GM21447 (cell line): ENCODE results near the gene INSYN2B.

Experiments
- ATAC-seq: cut with Tn5 transposase; IDR thresholded peaks from one replicate; pipeline ENCODE4 v1.9.1; 2021; ENCODE audit not compliant: unreplicated experiment

Gene INSYN2B

GRCh38 chr5:169895926-169896325, 84.4 kb downstream of the INSYN2B start:
- ATAC-seq = no peak

DNA sequence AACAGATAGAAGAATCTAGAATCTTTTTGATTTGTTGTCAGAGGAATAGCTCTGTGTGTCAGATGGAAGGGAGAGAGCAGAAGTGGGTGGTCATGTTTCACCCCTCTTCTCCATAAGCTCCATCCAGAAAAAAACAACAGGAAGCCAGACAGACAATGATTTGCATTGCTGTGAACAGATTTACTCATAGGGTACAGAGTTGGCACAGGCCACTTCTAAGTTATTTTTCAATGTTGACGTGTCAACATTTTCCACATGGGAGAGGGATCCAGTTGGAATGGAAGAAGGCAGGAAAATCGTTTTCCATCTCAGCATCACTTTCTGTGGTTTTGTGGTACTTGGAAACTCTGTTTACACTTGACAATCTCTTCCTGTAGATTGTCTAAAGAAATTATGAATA, 86.7 kb downstream of the INSYN2B start:
- ATAC-seq = no peak

- ATAC-seq = no peak
Observed at GRCh38 chr5:169893010-169893409, 87.3 kb downstream of the INSYN2B start.

- ATAC-seq = no peak
Observed at GRCh38 chr5:169889572-169889971, 90.7 kb downstream of the INSYN2B start.

DNA sequence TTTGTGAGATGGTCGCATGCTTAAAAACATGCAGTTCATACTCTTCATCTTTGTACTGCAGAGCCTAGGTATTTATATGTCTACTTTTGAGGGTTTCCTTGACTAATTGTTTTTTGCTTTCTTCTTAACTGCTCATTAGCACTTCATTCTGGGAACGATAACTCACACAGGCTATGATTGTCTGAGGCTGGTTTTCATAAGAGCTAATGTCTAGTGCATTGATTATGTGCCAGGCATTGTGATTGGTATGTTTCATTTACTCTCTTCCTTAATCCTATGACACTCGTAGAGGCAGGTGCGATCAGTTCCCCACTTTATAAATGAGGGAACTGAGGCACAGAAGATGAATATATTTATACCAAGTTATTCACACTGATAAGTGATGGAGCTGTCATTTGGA, 93.6 kb downstream of the INSYN2B start:
- ATAC-seq = no peak

GRCh38 chr5:169886033-169886432, 94.3 kb downstream of the INSYN2B start:
- ATAC-seq = no peak

DNA sequence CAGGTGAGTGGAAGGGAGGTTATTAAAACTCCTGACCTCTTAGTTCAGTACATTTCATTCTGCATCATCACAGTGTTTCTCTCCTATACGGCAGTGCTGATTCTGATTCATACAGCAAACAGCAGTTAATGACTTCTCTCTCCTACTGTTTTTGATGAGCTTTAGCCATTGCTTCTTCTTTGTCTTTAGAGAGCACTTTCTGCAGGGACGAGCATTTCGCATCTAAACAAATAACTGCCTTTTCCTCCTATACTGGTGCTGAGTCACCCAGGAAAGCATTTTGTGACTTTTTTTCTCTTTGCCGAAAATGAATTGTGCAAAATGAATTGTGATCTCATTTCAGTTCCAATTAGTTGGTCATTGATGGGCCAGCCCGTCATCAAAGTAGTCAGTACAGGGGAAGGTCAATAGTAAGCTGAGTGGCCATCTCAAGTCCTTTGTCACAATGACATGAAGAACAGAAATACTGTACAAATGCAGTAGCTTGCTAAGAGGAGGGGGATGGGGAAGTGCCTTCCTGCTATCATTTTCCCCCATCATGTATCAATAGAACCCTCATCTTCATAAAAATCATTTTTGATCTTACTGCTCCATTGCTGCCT, 98.5 kb downstream of the INSYN2B start:
- no peak for ATAC-seq

DNA sequence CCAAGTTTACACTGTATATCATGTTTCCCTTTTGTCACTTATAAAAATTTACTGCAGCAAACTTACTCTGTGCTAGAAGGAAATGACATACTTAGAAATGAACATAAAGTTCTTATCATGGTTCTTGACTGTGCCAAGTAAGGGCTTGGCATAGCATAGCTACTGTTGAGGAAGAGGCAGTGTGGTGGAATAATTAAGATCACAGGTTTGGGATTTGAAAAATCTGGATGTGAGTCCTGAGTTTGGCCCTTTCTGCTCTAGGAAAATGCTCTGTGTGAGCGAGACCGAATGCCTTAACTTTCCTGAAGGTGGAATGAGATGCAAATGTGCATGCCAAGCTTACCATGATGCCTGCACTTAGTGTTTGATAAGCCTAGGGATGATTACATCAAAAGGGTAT, 99.5 kb downstream of the INSYN2B start:
- no peak for ATAC-seq

DNA sequence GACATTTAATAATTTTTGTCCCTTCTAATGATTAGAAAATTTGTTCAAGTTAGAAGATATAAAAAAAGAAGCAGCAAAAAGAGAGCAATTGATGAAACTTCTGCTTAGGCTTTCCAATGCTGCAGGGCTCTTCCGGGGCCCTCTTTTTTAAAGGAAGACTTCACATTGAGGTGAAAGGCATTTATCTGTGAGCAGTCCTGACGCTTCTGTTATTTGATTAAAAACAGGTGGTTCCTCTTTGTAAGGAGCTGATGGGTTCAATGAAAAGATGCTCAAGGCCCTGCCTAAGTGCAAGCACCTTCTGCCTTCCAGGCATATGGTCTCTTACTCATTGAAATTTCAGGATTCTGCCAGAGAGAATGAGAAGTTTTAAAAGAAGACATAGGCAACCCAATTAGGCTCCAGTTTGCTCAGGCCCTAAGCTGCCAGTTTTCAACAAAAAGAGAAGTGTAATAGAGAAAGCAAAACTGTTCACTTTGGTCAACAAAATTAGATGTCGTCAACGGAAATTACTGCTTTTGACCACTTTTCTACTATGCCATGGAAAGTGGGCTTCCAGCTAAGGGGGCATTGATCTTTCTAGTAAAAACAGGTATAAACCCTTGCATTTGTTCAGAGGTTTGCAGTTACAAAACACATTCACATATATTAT, 100.2 kb downstream of the INSYN2B start:
- ATAC-seq = peak; percentile 81

- no peak for ATAC-seq
Observed at GRCh38 chr5:169876386-169876785, 103.9 kb downstream of the INSYN2B start.

GRCh38 chr5:169875731-169876130, 104.6 kb downstream of the INSYN2B start:
- no peak for ATAC-seq

- ATAC-seq = no peak
Observed at GRCh38 chr5:169875091-169875728, 105.1 kb downstream of the INSYN2B start.

DNA sequence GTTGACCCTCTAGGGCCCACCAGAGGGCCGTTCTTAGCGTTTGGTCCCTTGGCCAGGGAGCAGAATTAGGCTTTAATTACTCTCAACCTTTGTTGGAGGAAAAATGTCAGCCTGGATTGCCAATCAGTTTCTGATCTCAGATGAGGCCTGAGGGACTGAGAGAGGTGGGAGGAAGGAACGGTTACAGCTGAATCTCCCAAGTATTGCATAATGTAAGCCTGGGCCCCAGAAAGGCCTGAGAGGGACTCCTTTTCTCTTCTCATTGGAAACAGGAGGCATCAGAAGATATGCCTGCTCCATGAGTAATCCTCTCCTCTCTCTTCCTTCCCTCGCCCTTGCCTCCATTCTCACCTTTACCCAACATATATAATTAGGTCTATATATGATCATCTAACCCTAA, 105.7 kb downstream of the INSYN2B start:
- no peak for ATAC-seq

- no peak for ATAC-seq
Observed at GRCh38 chr5:169873642-169874041, 106.7 kb downstream of the INSYN2B start.

DNA sequence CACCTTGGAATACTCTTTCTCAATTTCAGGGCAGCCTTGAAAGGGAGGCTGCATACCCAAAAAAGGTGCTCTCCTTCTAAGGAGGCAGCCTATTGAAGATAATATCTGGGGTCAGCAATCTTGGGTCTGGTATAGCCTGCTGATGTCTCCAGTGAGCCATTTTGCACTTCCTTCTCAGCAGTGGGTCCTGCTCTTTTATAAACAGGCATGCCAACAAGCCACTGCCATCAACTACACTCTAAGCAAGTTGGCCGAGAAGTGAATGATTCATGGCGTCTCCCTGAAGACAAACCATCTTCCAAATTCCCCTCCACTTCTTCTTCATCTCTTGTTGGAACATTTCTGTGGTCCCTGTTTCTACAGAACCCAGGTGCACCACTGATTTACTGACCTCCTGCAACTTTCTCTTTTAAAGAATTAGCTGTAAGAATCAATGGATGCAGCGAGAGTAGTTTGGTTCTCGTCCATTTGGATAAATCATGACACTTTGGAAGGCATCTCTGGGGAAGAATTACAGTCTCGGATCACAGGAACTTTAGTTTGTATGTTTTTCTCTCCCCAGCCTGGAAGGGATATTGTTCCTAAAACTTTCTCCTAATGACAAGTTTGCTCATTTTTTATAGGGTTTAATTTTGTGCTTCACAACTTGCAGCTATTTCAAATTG, 108.3 kb downstream of the INSYN2B start:
- ATAC-seq = no peak

DNA sequence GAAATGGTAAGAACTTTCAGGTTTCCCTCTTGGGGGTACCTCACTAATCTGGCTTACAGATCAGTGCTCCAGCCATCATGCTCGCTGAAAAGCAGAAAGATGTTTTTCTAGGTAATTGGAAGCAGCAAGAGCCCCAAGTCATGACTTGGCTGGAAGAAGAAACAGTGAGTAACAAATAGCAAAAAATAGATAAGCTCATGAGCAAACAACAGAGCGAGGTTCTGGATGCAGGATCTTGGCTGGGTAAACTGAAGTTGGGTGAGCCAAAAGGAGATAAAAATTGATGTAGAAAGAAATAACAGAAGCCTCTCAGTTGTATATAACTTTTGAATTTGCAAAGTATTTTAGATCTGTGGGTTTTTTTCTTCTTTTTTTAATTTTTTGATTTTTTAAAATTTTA, 110.1 kb downstream of the INSYN2B start:
- ATAC-seq = no peak

GRCh38 chr5:169869066-169869465, 111.2 kb downstream of the INSYN2B start:
- ATAC-seq = no peak

DNA sequence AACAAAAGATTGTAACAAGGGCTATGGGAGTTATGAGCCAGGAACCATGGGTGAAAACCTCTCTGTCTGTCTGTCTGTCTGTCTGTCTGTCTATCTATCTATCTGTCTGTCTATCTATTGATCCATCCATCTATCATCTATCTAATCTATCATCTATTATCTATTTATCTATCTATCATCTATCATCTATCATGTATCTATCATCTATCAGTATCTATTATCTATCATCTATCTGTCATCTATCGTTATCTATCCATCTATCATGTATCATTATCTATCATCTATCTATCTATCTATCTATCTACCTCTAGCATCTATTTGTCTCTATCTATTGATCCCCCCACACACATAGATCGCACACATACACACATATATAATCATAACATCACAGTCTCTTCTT, 112.9 kb downstream of the INSYN2B start:
- ATAC-seq = no peak

- no peak for ATAC-seq
Observed at GRCh38 chr5:169864483-169864882, 115.8 kb downstream of the INSYN2B start.

DNA sequence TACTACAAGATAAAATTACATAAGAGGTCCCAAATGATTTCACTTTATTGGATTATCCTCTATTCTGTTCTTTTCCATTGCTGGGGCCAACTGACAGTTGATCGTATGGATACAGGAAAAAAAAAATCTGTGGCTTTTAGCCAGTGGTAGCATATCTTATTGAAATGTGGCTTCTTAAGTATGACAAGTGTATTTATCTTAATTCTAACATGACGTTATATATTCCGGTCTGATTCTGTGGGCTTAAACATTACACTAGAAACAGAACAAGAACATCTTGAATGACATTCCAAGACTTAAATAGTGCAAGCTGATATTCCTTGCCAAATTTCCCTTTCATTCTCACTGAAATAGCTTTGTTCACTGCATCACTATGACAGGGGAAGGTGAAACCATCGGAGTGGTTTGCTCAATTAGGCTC, 117.9 kb downstream of the INSYN2B start:
- no peak for ATAC-seq

GRCh38 chr5:169861934-169862333, 118.4 kb downstream of the INSYN2B start:
- ATAC-seq = no peak

DNA sequence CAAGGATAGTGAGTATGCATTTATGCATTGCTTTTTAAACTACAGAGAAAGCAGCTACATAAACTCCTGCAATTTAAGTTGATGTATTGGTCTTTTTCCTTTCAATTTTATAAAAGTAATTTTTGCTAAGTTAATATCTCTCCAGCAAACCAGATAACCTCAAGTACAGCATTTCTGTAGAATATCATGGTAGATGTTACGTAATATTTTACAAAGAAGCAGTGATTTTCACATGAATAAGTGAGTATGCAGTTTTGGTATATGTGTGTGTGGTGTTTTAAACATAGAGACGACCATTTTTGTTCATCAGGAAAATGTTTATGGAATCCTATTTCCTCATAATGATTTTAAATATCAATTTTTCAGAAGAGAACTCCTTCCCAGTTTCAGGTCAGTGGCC, 118.9 kb downstream of the INSYN2B start:
- ATAC-seq = no peak
